ENCODE data around the gene USP25. TPM values are rescaled to one million over a fixed set of nuclear protein-coding genes. Genes with fewer than 3 reads are reported as not detected.
A peak's percentile ranks its signal among the peaks of the same experiment; 100 is the strongest.
"Not testable (repeated sequence)": the region's sequence is repeated elsewhere in the genome, so short reads cannot be mapped to it uniquely, and the experiment has no call there.

USP25 gene
- total RNA-seq, 1 experiment from 2014 or later = 16.4 TPM

DNA sequence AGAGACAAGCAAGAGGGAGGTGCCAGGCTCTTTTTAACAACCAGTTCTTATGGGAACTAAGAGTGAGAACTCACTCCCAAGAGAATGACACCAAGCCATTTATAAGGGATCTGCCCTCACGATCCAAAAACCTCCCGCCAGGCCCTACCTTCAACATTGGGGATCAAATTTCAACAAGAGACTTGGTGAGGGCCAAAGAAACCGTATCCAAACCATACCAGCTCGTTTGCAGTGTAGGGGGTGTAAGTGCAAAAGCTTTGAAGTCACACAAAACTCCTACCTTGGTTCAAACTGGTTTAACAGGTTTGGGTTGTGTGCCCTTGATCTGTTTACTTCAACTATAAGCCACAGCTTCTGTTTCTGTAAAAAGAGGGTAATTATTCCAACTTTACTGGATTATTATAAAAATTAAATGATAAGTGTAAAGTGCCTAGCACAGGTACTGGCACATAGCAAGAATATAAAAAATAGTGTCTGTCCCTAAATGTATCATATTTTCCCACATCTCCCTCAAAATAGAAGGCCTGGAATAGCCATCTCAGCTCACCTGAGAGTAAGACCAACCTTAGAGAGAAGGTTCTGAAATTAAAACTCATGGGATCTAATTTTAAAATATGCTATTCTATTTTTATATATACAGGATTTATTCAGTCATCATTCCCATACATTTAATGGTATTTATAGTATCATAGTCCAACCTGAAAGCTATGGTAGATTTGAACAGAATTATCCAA is 7.0 kb upstream of the USP25 start:
- DNase-seq = no peak
- Histone ChIP-seq H3K36me3 (no peaks in the 10 kb centered on the region), H3K9me3 (peaks cover 3% of the 10 kb centered on the region; the same call in 1 of the 2 replicates), H3K27me3 (no peaks in the 10 kb centered on the region), H3K4me3 (no peak overlapping the region)

DNA sequence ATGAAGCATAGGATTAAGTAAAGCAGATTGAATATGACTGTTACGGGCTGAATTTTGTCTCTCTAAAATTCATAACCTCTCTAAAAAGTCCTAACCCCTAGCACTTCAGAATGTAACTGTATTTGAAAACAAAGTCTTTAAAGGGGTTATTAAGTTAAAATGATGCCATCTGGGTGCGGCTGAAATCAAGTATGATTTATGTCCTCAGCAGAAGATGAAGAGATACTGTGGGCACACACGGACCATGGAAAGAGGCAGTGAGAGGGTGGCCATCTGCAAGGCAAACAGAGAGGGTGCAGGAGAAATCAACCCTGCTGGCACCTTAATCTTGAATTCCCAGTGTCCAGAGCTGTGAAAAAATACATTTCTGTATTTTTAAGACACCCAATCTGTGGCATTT is 3.8 kb upstream of the USP25 start:
- H3K4me3 ChIP-seq = no peak overlapping the region
- no peaks in the 10 kb centered on the region for H3K36me3 ChIP-seq
- H3K27me3 ChIP-seq = no peaks in the 10 kb centered on the region
- DNase-seq = no peak
- H3K9me3 ChIP-seq = peaks cover 3% of the 10 kb centered on the region; the same call in 1 of the 2 replicates

DNA sequence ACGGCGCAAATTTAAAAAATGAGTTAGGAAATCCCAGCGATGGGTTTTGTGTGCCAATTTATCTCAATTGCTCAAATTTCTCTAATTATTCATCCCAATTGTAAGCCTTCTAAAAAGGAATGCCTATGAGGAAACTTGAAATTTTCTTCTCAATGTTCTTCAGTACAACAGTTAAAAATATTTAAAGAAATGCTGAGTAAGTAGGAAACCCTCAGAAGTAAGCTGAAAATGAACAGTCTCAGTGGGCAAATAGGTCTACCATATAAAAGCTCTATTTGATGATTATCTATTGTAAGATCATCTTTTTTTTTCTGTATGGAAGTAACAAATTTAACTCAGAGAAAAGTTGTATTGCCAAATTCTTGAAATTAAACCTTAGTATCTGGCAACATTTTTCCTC is 1.7 kb upstream of the USP25 start:
- no peaks in the 10 kb centered on the region for H3K36me3 ChIP-seq
- no peaks in the 10 kb centered on the region for H3K9me3 ChIP-seq
- H3K4me3 ChIP-seq = no peak overlapping the region
- H3K27me3 ChIP-seq = no peaks in the 10 kb centered on the region
- no peak for DNase-seq

DNA sequence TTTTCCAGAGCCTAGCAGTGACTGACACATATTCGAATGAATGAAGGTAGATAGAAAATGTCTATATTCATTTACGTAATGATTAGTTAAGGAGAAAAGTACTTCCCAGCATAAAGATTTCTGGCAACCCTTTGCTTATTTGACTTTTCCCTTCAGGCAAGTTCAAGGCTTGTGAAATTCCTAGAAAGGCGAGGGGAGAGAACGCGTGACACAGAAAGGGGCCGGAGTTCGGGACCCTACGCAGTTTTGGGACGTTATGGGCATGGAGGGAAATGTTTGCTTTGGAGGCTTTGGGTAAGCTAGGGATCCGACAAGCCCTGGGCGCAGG is 472 bp upstream of the USP25 start:
- DNase-seq = no peak
- Histone ChIP-seq H3K27me3 (no peaks in the 10 kb centered on the region), H3K4me3 (peak overlapping the region; percentile 50), H3K9me3 (no peaks in the 10 kb centered on the region), H3K36me3 (no peaks in the 10 kb centered on the region)

DNA sequence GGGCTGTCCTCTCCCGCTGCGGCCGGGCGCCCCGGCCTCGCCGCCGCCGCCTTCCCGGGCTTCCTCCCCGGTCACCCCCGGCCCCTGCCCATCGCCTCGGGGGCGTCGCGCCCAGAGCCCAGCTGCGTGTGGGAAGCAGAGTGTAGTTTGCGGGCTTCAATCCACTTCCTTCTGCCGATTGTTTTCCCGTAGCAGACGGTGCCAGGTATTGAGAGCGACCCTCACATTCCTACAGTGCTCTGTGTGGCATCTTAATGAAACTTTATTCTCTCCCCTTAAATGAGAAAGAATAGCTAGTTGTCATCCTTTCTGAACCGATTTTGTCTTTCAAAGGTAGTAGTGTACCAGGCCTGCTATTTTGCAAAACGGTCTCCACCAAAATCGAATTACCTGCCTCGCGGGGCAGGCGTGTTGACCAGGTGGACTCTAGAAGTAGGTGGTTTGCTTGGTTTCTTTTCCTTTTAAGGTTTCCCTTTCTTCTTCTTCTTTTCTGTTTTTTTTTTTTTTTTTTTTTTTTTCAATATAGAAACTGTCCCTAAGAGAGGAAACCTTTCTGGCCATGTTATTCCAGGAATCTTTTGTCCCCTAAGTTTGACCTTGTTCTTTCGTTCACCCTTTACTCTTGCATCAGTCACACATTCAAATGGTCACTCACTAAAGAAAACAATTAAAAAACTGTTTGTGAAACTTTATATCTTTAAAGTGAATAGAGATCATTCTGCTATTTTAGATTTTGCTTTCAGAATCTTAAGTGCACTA is 881 bp downstream of the USP25 start:
- H3K9me3 ChIP-seq = no peaks in the 10 kb centered on the region
- no peaks in the 10 kb centered on the region for H3K36me3 ChIP-seq
- H3K4me3 ChIP-seq = peak overlapping the region; percentile 64
- no peaks in the 10 kb centered on the region for H3K27me3 ChIP-seq
- no peak for DNase-seq

DNA sequence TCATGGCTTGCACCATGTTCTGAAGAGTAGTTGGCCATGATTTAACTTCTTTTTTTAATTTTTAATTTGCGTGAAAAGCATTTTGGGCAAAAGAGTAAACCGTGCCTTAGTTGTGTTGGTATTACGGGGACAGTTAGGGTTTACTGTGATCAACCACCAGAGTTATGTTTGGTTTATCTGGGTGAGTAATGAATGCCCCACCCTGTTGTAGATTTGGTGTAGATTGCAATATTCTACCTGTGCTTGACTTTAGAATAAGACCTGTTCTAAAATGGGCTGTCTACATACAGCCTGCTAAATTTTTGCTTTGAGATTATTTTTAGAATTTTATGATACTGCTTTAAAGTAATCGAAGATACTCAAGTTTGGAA is 1.4 kb downstream of the USP25 start:
- H3K27me3 ChIP-seq = no peaks in the 10 kb centered on the region
- no peak for DNase-seq
- H3K36me3 ChIP-seq = no peaks in the 10 kb centered on the region

DNA sequence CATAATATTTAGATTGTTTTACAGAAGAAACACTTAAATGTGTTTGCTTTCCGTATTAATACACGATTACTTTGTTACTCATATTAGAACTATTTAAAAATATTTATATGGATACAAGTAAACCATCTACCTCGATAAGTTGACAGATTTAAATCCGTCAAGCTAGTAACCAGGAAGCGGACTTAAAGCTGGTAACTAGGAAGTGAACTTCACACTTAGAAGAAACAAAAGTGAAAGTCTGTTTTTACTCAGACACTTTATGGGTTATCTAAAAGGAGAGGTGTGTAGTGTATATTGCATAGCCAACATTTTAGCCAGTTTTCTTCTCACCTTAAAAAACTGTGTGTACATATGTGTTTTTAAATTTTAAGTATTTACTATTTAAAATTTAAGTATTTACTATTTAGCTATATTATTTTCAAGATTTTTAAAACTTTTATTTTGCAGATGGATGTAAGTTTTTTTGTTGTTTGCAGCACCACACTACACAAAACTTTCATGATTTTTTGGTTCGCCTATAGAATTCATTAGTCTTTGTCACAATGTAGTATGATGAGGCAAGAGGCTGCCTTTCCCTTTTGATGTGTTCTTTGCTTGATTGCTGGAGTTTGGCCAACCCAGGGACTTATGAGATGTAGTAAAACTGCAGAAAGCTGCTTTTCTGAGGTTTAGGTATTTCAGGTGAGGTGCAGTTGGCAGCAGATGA is 2.7 kb downstream of the USP25 start:
- H3K36me3 ChIP-seq = no peaks in the 10 kb centered on the region
- peak overlapping the region; percentile 64 for H3K4me3 ChIP-seq
- H3K9me3 ChIP-seq = no peaks in the 10 kb centered on the region
- DNase-seq = no peak
- H3K27me3 ChIP-seq = no peaks in the 10 kb centered on the region

More for the DNA sequence above, 1.4 kb downstream of the USP25 start:
- Histone ChIP-seq H3K4me3 (peak overlapping the region; percentile 64), H3K9me3 (no peaks in the 10 kb centered on the region)

DNA sequence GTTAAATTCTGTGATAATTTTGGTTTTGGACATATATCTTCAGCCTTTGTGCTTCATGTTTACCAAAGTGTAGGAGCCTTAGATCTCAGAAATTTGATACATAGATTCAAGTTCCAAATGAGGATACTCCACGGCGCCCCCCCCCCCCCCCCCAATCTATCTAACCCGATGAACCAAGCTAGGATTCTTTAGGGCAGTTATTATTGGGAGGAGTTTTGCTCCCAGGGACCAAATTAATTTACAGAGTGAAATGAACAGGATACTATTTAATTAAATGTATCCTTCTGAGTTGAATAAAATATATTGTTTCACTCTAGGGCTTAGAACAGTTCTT is 3.2 kb downstream of the USP25 start:
- H3K9me3 ChIP-seq = no peaks in the 10 kb centered on the region
- no peaks in the 10 kb centered on the region for H3K27me3 ChIP-seq
- H3K36me3 ChIP-seq = no peaks in the 10 kb centered on the region
- peak overlapping the region; percentile 64 for H3K4me3 ChIP-seq
- no peak for DNase-seq

DNA sequence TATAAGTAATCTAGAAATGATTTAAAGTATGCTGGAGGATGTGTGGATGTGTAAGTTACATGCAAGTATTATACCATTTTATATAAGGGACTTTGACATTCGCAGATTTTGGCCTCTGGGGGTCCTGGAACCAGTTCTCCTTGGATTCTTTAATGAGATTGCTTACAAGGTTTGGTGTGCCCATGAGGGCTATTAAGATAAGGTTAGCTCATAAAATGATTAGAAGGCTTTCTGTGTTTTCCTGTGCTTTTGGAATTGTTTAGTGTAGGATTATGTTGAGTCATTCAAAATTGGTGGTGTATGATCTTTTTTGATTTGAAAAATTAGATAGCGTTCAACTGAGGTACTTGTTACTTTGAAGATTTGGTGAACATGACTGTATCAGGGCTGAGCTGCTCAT is 5.6 kb downstream of the USP25 start:
- Histone ChIP-seq H3K27me3 (no peaks in the 10 kb centered on the region), H3K4me3 (peak overlapping the region; percentile 38; the same call in 1 of the 2 replicates), H3K9me3 (no peaks in the 10 kb centered on the region), H3K36me3 (no peaks in the 10 kb centered on the region)
- DNase-seq = no peak

DNA sequence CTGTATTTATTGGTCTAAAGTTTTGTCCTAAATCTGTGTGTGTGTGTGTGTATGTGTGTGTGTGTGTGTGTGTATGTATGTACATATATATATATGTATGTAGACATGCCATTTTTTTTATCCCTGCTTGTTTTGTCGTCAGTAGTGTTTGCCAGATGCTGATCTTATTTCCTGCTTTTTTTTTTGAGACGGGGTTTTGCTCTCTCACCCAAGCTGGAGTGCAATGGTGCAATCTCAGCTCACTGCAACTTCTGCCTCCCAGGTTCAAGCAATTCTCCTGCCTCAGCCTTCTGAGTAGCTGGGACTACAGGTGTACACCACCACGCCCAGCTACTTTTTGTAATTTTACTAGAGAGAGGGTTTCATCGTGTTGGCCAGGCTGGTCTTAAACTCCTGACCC is 6.1 kb downstream of the USP25 start:
- peak overlapping the region; percentile 38 for H3K4me3 ChIP-seq
- H3K27me3 ChIP-seq, H3K9me3 ChIP-seq, H3K36me3 ChIP-seq: not testable (repeated sequence)
- DNase-seq = peak; percentile 13

DNA sequence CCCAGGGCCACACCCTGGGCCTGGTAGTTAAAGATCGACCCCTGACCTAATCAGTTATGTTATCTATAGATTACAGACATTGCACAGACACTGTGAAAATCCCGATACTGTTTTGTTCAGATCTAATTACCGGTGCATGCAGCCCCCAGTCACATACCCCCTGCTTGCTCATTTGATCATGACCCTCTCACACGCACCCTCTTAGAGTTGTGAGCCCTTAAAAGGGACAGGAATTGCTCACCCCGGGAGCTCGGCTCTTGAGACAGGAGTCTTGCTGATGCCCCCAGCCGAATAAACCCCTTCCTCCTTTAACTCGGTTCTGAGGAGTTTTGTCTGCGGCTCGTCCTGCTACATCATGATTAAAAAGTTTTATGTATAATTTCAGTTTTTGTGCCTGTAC is 9.0 kb downstream of the USP25 start:
- H3K27me3 ChIP-seq, H3K9me3 ChIP-seq, H3K4me3 ChIP-seq, DNase-seq: not testable (repeated sequence)
- H3K36me3 ChIP-seq = peaks cover 13% of the 10 kb centered on the region

DNA sequence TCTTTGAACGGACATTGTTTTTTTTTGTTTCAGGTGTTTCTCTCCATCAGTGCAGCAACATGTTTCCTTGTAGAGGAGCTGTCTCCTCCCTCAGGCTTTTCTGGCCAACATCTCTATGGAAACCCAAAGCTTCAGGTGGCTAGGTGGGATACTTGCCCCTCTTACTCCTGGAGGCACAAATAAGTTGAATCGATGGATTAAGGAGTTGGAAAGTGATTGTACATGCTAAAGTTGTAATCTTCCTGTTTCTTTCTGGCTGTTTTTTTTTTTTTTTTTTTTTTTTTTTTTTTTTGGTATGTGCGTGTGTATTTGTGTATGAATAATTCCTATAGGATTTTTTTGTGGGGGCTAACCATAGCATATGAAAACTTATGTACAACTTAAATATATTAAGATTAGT is 10.6 kb downstream of the USP25 start:
- Histone ChIP-seq H3K36me3 (peaks cover 15% of the 10 kb centered on the region), H3K4me3 (no peak overlapping the region), H3K27me3 (no peaks in the 10 kb centered on the region), H3K9me3 (no peaks in the 10 kb centered on the region)
- no peak for DNase-seq

DNA sequence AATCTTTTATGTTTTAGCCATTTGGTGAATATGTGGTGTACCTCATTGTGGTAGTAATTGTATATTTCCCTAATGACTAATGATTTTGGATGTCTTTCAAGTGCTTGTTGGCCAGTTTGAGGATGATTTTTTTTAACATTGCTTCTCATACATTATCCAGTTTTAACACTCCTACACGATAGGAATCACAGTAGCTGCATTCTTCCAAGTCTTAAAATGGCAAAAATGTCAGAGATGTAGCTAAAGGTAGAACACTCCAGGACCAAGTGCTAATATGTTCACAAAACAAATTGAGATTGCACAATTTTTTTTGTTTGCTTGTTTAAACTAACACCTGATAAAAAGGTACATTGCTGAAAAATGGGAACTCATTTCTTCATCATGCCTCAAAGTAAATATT is 11.7 kb downstream of the USP25 start:
- Histone ChIP-seq H3K36me3 (peaks cover 15% of the 10 kb centered on the region), H3K9me3 (no peaks in the 10 kb centered on the region), H3K27me3 (no peaks in the 10 kb centered on the region), H3K4me3 (no peak overlapping the region)
- DNase-seq = no peak

DNA sequence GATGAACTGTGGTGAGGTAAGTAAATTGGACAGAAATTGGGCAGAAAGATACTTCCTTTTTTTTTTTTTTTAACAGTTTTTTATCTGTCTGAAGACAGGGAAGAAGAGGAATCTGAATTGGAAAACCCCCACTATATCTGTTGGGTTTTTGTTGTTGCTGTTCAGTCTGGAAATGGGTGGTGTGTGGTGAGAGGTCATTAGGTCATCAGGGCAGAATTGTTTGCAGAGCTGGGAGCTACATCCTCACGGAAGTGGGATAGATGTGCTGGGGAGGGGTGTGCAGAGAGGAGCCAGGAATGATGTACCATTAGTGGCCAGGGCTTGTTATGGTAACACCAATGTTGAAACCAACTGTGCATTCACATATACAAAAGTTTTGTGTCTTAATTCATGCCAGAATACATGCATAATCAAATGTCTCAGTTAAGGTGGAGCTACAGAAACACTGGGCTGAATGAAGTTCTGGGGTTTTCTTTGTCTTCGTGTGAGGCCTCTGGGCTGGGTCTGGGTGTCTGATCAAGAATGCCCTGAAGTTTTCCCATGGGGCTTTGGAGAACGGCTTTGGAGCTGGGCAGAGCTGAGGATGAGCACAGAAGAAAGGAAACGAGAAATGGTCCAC is 12.4 kb downstream of the USP25 start:
- no peak overlapping the region for H3K4me3 ChIP-seq
- H3K9me3 ChIP-seq = no peaks in the 10 kb centered on the region
- H3K27me3 ChIP-seq = no peaks in the 10 kb centered on the region
- DNase-seq = peak; percentile 14
- H3K36me3 ChIP-seq = peaks cover 15% of the 10 kb centered on the region

DNA sequence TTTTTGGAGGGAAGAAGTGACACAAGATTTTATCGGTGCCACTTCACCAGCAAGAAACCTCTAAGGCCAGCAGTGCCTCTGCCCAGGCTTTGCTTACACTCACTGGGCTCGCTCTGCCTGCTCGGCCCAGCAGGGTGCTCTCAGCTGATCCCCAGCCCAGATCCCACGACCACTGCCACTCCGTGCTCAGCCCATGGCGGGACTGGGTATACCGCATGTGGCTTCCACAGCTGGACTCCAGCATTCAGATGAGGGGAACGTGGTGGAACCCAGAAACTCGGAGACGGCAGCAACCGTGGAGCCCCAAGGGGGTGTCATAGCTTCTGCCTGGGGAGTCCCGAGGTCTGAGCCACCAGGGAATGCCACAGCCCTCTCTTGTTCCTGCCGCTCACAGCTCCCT is 12.9 kb downstream of the USP25 start:
- H3K9me3 ChIP-seq = no peaks in the 10 kb centered on the region
- peaks cover 15% of the 10 kb centered on the region for H3K36me3 ChIP-seq
- H3K27me3 ChIP-seq = no peaks in the 10 kb centered on the region
- no peak for DNase-seq
- no peak overlapping the region for H3K4me3 ChIP-seq

DNA sequence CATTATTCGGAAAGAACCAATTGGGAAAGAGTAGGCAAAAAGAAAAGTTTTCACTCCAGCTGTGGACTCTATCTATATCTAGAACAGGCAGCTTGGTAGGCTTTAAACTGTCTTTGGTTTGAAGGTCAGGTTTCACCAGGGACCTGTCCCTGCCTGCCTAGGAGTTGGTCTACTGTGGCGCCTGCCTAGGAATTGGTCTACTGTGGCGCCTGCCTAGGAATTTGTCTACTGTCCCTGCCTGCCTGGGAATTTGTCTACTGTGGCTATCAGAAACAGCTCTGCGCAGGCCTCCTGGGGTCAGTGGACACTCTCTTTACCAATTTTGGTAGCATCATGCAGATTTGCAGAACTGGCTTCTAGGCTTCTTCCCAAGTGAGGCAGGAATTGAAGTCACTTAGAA is 13.8 kb downstream of the USP25 start:
- no peak overlapping the region for H3K4me3 ChIP-seq
- no peaks in the 10 kb centered on the region for H3K27me3 ChIP-seq
- DNase-seq = no peak
- no peaks in the 10 kb centered on the region for H3K9me3 ChIP-seq
- H3K36me3 ChIP-seq = peaks cover 15% of the 10 kb centered on the region

DNA sequence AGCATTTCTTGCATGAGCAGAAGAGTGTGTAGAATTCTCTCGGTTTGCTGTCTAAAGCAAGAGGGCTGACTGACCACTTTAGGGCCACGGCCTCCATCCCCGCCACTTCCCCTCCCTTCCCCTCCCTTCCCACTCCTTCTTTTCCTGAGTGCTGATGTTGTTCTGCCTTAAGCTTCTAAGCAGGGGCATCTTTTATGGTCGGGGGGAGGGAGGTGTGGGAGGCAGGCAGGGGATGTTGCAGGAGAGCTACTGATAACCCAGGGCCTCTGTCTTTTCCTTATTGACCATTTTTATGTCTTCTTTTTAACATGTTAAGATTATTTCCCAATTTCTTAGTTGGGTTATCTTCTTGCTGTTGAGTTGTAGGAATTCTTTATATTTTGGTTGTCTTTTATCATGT is 15.1 kb downstream of the USP25 start:
- H3K36me3 ChIP-seq = peaks cover 15% of the 10 kb centered on the region
- no peak for DNase-seq
- H3K4me3 ChIP-seq = no peak overlapping the region
- no peaks in the 10 kb centered on the region for H3K27me3 ChIP-seq
- H3K9me3 ChIP-seq = no peaks in the 10 kb centered on the region
